ENCODE data around the gene WBP2. TPM values are rescaled to one million over a fixed set of nuclear protein-coding genes. Genes with fewer than 3 reads are reported as not detected.

The WBP2 gene
- total and polyA plus RNA-seq, 2 of the 8 experiments (the other 6 are each of a cell fraction or from before 2014, with no cell fraction given) = 48.2 to 71.2 TPM

DNA sequence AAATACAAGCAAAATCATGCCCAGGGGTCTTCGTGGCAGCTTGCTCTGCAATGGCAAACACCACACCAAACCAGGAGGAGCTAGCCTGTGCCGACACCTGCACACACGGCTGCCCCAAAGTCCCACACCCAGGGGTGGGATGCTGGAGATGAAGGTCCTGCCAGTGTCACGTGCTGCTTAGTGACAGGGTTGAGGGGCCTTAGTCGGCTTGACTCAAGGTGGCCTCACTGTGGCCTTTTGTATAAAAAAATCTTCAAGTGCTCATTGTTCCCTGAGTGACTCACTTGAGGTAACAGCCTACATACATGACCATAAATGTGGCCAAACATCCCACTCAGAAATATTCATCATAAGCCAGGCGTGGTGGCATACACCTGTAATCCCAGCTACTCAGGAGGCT is 34.3 kb upstream of the WBP2 start:
- Histone ChIP-seq H3K14ac (ENCODE audit: insufficient read length) (no peak overlapping the region), H2AK5ac (ENCODE audit: low read depth, low read length) (no peak overlapping the region), H3K9ac (replicated peaks in 1 of 4; ENCODE audit: extremely low read depth in 1 of 4, low read depth in 3 of 4, low read length in 3 of 4) (no peak overlapping the region), H2BK15ac (ENCODE audit: low read length) (no peak overlapping the region), H3K18ac (ENCODE audit: extremely low read depth, low read length) (no peak overlapping the region), H3K4me2 (ENCODE audit: insufficient read depth in 1 of 2, low read depth in 2 of 2, low read length in 2 of 2) (no peak overlapping the region), H3K23me2 (ENCODE audit: low read depth, low read length) (no peaks in the 10 kb centered on the region; the same call in 1 of the 2 replicates), H4K20me1 (replicated peaks in 1 of 2; ENCODE audit: control insufficient read depth in 1 of 2, insufficient read depth in 2 of 2, low read length in 2 of 2) (peaks cover 0 to 9% of the 10 kb centered on the region in 2 experiments), H2BK120ac (replicated peaks; ENCODE audit: low read depth, low read length) (no peak overlapping the region), H3K4ac (replicated peaks; ENCODE audit: insufficient read length, low read depth, low read length) (no peak overlapping the region), H3K4me3 (ENCODE audit: extremely low read depth in 1 of 4, insufficient read depth in 2 of 4, low read depth in 3 of 4, low read length in 4 of 4) (no peak overlapping the region), H4K91ac (replicated peaks; ENCODE audit: insufficient read length, low read length) (no peak overlapping the region), H3K23ac (ENCODE audit: insufficient read length) (no peak overlapping the region), H3K79me2 (ENCODE audit: control insufficient read depth in 1 of 2, insufficient read depth in 2 of 2, low read length in 2 of 2) (peaks cover 0 to 4% of the 10 kb centered on the region in 2 experiments; a peak in 1 of 4 replicates), H3K27me3 (replicated peaks in 1 of 4; ENCODE audit: control insufficient read depth in 3 of 4, extremely low read depth in 1 of 4, insufficient read depth in 3 of 4, low read length in 3 of 4) (no peaks in the 10 kb centered on the region), H4K5ac (ENCODE audit: insufficient read length, low read depth, low read length) (no peak overlapping the region), H3K36me3 (ENCODE audit: control insufficient read depth in 2 of 4, insufficient read depth in 4 of 4, low read length in 3 of 4) (peaks cover 2 to 18% (median 11%) of the 10 kb centered on the region in 4 experiments; a peak in 6 of 8 replicates), H2BK12ac (ENCODE audit: low read depth, low read length) (no peak overlapping the region), H3K9me3 (ENCODE audit: insufficient read depth in 2 of 2, low read depth in 1 of 2, low read length in 1 of 2) (no peaks in the 10 kb centered on the region), H3K79me1 (ENCODE audit: low read depth, low read length) (no peaks in the 10 kb centered on the region; the same call in 1 of the 2 replicates), H3K4me1 (replicated peaks in 1 of 4; ENCODE audit: control insufficient read depth in 3 of 4, insufficient read depth in 4 of 4, low read length in 3 of 4) (peaks cover 0 to 5% (median 0%) of the 10 kb centered on the region in 4 experiments; a peak in 1 of 7 replicates), H2BK20ac (ENCODE audit: low read length) (no peak overlapping the region), H2BK5ac (ENCODE audit: low read depth, low read length) (no peak overlapping the region), H3K27ac (ENCODE audit: low read depth, low read length) (no peak overlapping the region), H4K8ac (ENCODE audit: extremely low read depth, insufficient read depth, low read length) (no peak overlapping the region), H3K56ac (replicated peaks; ENCODE audit: insufficient read length, low read depth, low read length) (no peak overlapping the region), H2AFZ (ENCODE audit: low read length) (no peak overlapping the region)
- ChIA-PET POLR2A (ENCODE audit: partially characterized antibody) (interaction anchor here (0.8 to 12.1 kb wide), 6 partner anchors 8 to 110 kb away, joined by 3 to 143 read pairs (median 6); partner anchors contain the start of genes TRIM47, TRIM65 and WBP2), CTCF (ENCODE audit: partially characterized antibody) (interaction anchor here (0.6 to 51.3 kb wide), 10 partner anchors 8 to 400 kb away, joined by 3 to 885 read pairs (median 4); partner anchors contain the start of genes CDK3 and TRIM47)
- TF ChIP-seq CTBP2 (IDR thresholded peaks at IDR 0.05; ENCODE audit: borderline replicate concordance, insufficient read depth, insufficient read length, low read length) = no peak
- TF ChIP-seq BACH1 (IDR thresholded peaks at IDR 0.05; ENCODE audit: low read length) = no peak
- no peak for TF ChIP-seq SP1 (IDR thresholded peaks at IDR 0.05; ENCODE audit: low read depth, low read length)
- DNase-seq (ENCODE audit: low read depth in 1 of 2, low spot score in 2 of 2) (no peak), FAIRE-seq (no peak)
- WGBS, 2 experiments (ENCODE audit: extremely low coverage in 1 of 2, insufficient coverage in 1 of 2, insufficient read length in 1 of 2, insufficient replicate concordance in 2 of 2, low coverage in 1 of 2, low lambda C conversion rate in 2 of 2, missing lambda C conversion rate in 1 of 2) = 91% methylated on average over 6 of the region's 6 CpGs; no CpG with 5 or more reads in 1 of the 2 experiments
